GM19468 (cell line): Measurements from ENCODE around the gene SNED1.

ENCODE experiments used
- ATAC-seq: cut with Tn5 transposase; IDR thresholded peaks from one replicate; pipeline ENCODE4 v1.9.1; 2021; ENCODE audit warnings: mild to moderate bottlenecking, moderate library complexity, moderate number of reproducible peaks; ENCODE audit not compliant: unreplicated experiment; ENCODE audit errors: extremely low read depth

Gene SNED1

DNA sequence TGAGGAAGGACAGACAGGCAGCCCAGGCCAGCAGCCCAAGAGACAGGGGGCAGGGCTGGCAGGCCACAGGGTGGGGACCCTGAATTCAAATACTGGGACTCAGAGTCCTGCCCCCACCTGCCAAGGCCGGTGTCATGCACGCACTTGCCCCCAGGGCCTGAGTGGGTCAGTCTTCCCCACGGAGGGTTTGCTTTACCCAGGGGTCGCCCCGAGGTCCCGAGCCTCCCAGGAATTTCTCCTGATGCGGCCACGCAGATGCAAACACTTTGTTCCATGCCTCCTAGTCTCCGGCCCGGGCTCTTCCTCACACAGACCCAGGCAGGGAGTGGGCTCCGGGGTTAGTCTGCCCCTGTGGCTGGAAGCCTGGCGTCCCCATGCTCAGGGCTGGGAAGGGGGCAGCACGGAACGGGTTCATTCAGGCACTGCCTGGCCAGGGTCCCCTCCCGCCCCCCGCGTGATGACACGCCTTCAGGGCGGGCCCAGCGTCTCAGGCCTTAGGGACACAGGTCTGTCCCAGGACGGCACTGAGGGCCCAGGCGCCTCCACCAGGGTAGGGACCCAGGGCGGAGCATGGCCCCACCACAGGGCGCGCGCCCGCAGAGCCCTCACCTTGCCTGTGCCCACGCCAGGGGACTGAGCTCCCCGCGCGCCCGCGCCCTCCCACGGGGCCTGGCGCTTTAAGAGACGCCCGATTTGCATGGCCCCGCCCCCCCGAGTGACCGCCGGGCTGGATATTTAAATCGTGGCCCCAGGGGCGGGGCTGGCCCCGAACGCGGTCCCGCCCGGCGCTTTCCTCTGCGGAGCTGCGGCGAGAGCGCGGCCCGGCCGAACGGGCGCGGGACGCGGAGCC lies at the start of gene SNED1:
Gene SNED1 (plus strand): TSS at position 763 of the 850 bp plus-strand sequence. CDS start 220 bp downstream, outside the sequence.
- ATAC-seq: no peak

DNA sequence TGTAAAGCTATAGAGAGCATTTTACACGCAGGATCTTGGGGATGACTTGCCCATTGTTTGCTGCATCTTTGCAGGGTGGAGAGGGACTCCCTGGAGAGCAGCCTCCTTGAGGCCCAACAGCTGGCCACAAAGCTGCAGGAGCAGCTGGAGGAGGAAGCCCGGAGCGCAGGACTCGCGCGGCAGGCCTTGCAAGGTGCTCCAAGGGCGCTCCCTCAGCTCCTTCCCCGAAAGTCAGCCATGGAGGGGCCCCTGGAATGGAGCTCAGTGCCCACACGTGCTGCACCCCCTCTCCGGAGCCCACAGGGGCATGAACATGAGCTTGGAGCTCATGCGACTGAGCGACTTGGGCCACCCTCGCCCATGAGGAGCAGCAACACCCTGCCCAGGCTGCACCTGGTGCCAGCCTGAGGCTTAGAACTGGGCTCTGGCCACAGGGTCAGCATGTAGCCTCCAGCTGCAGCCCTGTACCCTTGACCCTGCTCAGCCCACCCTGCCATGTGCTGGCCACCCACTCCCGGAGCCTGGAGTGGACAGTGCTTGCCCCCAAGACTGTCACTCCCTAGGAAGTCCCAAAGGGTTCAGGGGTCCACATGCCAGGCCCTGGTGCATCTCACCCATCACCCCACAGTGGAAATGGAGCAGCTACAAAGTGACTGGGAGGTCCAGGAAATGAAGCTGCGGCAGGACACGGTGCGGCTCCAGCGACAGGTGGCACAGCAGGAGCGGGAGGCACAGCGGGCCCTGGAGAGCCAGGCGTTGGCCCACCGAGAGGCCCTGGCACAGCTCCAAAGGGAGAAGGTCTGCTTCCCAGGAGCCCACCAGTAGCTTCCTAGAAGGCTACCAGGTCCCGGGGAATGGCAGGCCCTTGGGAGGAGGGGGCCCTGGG lies 49.3 kb upstream of the SNED1 start:
- ATAC-seq: no peak

DNA sequence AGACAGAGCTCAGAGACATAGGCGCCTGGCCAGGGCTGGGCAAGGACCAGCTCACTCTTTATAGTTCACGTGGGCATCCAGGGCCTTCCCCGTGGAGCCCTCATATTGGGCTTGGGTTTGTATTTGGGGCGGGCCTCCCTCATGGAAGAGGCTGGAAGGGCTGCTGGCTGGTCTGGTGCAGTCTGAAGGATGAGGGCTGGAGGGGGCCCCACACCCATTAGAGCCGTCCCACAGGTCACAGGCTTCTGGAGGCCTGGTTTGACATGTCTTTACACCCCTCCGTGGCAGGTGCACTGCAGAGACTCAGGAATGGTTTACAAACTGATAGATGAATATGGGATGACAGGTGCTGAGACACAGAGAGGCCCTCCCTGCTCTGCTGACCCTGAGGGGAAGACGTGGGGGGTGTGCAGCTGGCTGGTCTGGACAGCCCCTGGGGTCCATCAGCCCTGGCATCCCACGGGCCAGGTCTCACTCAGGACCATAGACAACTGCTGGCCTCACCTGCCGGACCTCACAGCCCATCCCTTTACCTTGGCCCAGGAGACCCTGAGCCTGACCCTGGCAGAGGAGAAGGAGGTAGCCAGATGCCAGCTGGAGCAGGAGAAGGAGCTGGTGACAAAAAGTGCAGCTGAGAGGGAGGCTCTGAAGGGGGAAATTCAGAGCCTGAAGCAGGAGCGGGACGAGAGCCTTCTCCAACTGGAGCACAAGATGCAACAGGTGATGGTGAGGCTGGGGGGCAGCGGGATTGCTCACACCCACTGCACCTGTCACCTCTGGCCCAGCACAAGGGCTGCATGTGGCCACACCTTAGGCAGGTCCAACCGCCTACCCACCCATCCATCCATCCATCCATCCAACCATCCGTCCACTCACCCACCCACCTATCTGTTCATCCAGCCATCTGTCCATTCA lies 48.4 kb upstream of the SNED1 start:
- ATAC-seq: no peak

DNA sequence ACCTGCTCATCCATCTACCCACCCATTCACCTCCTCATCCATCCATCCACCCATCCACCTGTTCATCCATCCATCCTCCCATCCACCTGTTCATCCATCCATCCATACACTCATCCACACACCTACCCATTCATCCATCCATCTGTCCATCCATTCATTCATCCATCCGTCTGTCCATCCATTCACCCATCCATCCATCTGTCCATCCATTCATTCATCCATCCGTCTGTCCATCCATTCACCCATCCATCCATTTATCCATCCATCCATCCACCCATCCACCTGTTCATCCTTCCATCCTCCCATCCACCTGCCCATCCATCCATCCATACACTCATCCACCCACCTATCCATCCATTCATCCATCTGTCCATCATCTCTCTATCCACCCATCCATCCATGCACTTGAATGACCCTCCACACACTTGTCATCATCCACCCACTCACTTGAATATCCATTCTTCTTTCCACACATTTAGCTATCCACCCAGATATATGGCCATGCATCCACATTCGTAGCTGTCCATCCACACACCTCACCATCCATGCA lies 47.3 kb upstream of the SNED1 start:
- no peak for ATAC-seq

DNA sequence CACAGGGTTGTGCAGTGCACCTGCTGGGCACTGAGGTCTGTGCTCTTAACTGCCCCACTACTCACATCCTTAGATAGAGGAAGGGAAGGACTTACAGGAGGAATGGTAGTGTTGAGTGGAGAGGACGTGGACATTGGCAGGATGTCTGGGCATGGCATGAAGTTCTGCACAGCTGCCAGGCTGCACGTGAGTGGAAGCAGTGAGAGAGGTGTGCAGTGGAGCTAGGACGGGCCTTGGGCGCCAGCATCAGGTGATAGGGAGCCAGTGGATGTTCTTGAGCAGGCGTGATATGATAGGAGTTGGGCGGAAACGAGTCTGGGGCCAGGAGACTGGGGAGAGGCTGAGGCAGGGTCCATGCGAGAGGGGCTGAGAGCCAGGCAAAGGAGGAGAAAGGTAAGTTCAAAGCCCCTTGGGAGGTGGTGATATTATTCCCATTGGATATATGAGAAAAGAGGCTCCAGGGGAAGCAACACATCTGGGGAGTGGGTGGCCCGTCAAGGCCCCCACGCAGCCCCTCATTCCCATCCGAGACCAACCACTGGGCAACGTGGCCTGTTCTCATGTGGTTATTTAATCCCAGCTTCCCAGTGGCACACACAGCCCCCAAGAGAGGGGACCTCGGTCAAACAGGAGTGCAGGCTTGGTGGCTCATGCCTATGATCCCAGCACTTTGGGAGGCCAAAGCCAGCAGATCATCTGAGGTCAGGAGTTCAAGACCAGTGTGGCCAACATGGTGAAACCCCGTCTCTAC lies 45.7 kb upstream of the SNED1 start:
- ATAC-seq: no peak

DNA sequence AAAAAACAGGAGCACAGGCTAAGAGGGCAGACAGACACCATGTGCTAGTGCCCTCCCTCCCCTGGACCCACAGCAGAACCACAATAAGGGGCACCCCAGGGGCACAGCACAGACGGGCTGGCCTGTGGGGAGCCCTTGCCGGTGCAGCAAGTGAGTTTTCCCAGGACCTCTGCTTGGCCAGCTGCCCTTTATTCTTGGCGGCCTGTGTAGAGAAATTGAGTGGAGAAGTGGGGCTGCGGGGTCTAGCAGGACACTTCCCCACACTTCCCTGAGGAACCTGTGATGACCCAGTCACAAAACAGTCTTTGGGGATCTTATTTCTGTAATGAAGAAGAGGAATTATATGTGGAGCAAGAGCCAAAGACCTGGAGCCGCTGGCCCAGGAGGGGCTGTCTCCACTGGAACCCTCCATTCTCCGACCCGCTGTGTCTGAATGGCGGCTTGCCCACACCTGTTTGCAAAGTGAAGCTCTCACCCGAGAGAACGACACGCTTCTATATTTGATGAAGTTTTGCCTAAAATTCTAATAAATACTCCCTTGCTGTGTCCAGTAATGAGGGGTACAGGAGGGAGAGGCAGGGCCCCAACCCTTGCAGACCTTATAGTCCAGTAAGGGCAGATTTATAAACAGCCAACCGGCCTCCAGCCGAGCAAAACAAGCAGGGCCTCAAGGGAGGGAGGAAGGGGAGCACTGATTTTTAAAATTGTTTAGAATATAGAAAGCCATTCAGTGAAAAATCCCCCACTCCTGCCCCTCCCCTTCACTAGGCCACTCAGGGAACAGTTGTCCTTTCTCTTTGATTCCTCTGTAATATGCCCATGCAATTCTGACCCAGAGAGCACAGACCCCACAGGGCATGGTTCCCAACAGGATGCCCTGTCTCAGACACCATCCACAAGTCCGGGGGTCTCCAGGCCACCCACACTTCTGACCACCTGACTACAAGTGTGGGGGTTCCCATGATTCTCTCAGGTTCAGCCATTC lies 44.7 kb upstream of the SNED1 start:
- no peak for ATAC-seq

DNA sequence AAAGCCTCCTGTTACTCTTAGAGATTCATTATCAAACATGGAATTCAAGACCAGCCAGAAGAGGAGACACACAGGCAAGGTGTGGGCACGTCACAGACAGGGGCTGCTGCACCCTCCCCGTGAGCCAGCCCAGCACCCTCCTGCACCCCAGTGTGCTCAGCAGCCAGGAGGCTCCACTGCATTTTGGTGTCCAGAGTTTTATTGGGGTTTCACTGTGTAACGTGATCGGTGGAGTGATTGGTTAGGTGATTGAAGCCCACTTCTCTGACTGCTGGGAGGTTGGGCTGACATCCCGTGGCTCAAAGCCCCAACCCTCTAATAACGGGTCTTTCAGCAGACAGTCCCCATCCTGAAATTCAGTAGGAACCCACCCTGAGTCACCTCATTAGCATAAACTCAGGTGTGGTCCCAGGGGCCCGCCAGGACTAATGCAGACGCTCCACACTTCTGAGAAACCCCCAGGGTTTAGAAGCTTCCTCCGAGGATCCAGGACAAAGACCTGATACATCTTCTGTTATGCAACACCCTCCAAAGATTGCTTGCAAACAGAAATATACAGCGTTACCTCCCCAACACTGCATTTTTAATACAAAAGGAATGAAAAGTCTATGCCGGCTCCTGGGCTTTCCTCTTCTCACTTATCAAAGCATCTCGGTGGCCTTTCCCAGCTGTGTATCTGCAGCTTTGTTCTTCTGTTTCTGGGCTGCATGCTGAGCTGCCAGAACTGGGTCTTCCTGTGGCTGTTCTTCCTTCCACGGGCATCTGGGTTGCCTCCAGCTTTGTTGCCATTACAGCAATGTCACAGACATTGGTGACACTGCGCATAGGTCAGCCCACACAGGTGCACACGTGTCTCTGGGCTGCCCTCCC lies 43.7 kb upstream of the SNED1 start:
- no peak for ATAC-seq

DNA sequence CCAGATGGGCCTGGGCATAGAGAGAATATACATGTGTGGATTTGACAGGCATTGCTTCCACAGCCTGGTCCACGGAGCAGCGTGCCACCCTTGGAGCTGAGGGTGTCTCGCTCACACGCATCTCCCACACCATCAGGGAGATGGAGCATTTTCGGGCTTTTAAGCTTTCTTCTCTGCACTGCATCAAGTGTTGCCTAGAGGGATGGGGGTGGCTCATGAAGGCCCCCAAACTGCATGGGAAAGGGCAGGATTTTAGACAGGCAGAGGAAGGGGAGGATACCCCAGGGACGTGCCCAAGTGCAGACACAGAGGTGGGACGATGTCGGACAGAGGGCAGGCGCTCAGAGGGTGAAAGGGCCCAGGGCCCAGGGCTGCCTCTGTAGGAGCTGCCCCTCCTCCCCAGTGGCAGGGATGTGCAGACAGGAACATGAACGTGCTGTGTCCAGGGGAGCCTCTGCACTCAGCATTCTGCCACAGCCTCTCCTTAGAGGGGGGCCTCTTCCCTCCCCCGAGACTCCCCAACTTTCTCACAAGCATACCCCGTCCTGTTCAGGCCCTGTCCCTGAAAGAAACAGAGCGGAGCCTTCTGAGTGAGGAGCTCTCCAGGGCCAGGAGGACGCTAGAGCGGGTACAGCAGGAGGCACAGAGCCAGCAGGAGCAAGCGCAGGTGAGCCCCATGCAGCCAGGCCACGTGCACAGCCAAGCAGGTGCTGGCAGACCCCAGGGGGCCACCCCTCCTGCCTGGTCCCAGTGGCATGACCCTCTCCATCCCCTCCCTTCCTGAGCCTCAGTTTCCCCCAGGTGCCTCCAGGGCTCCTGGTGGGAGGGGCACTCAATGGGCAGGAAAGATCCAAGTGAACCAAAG lies 42.9 kb upstream of the SNED1 start:
- no peak for ATAC-seq

DNA sequence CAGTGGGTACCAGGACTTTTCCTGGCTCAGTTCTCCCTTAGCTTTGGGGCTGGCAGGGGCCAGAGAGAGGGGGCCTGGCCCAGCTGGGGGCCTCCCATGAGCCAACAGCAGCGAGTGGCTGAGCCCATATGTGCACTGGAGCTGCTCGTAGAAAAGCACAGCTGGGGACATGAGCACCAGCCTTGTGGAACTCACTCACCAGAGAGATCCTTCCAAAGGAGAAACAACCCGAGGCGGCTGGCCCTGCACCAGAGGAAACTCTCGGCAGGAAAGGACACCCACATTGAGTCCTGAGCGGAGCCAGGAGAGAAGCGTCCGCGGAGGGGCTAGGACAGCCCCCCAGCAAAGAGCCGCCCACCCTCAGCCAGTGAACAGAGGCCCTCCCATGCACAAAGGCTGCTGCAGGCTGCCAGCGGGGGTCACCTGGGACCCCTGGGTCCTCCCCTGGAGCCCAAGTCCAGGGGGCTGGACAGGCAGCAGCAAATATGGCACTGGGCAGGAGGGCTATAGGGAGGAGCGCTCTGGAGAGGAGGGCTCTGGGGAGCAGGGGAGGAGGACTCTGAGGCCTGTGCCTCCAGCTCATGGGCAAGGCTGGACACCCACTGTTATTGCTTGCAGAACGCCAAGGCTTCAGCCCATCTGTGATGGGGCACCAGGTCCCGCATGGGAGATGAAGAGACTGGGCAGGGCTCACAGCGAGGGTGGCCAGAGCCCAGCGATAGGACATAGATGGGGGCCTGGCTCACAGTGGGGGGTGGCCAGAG lies 42.1 kb upstream of the SNED1 start:
- no peak for ATAC-seq

DNA sequence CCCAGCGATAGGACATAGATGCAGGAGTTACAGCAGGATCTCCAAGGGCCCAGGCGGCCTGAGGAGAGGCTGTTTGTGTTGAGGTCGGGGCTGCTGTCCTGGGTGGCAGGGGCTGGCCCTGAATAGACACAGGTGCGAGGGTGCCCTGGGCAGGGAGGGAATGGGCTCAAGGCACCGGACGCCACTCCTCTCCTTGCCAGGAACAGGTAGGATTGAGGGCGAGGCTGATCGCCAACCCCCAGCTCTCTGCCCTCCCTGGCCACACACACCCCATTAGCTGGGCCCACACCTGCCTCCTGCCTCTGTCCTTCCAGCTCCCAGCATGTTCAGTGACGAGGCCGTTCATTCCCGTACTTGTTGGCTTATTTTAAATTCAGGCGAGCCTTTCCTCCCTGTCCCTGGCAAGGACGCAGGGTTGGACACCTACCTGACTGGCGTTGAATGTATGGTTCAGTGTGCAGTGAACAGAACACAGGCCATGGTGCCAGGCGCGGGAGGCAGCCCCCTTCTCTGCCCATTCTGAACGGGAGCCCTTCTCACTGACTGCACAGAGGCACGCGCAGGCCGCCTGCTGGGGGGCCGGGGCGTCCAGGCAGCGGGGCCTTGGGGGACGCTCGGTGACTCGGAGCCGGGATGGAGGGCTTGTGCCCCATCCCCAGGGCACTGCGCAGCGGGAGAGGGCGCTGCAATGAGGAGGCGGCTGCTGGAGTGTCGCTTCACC lies 41.3 kb upstream of the SNED1 start:
- no peak for ATAC-seq

DNA sequence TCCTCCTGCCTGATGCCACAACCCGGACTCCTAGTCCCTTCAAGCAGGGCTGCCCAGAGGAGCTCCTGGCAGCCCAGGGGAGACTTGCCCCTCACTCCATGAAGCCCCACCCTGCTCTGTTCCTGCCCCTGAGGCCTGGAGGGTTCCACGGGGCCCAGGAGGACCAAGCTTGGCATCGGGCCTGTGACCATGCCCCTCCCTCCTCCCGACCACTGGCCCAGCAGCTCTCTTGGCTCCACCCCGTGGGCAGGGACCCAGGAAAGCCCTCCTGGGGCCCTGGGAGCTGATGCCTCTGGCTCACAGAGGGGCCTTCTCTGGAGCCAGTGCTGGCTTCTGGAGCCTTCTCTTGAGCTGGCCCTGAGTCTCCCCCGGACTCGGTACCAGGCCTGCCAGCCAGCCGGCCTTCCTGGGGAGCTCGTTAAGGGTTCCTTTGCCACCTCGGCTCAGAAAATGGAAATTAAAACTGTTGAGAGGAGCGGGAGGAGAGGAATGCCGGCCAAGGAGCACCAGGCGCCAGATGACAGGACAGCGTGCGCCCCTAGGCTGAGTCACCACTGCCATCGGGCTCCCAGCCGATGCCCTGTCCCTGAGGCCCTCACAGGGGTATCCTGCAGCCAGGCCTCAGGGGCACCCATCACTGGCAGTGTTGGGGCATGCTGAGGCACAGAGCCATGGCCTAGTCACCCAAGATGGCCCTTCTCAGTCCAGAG lies 40.6 kb upstream of the SNED1 start:
- ATAC-seq: no peak

DNA sequence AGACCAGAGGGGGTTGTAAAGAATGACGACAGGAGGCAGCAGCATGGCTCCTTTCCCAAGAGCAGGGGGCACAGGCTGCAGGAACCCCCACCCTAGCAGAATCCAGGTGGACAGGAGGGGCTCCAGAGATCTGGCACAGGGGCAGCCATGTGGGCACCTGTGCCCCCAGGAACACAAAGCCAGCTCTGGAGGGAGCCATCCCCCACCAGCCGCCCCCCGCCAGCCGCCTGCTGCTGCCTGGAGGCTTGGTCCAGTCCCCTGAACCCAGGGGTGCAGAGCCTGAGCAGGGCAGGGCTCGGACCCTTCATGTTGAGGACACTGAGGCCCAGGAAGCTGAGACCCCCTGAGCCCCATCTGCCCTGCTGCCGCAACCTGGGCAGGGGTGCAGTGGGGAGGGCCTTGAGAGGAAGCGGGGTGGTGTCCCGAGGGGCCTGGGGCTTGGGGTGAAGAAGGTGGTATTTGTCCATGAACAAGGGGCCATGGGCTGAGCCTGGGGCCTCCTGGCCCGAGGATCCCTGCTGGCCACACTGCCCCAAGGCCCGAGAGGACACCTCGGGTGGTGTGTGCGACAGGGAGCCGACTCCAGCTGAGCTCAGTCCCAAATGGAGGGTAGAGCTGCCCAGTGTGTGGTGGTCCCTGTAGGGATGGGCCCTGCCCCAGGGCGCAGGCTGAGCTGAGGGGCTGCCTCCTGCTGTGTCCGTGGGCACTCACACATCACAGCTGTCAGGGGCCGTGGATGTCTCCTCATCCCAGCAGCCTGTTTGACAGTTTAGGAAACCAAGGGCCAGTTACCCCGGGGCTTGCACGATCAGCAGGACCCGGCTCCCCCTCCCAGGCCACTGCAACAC lies 39.8 kb upstream of the SNED1 start:
- ATAC-seq: no peak

DNA sequence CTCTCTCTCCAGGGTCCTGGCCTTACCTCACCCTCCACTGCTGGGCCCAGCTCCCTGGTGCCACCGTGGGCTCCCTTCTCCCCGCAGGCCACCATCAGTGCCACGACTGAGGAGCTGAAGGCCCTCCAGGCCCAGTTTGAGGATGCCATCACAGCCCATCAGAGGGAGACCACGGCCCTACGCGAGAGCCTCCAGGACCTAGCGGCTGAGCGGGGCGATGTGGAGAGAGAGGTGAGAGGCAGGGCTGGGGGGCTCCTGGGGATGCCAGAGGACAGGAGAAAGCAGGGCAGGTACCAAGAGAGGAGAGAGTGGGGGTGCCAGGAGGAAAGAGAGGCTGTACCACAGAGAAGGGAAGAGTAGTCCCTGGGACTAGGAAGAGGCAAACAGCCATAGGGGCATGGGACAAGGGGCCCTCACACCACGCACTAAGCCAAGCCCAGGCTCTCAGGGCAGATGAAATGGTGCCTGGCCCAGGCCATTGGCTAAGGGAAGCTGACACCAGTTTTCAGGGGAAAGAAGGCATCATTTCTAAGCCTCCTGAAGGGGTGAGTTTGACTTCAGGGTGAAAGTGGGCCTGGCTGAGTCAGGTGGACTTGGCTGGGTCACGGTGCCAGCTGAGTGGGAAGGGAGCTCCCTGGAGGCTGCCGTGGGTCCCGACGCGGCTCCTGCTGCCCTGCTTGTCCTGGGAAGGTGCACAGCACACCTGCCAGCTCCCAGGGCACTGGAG lies 39.0 kb upstream of the SNED1 start:
- no peak for ATAC-seq
